Endothelial cell of umbilical vein (primary cell): ENCODE data around the gene TMEM41A. TPM values are rescaled to one million over a fixed set of nuclear protein-coding genes. Genes with fewer than 3 reads are reported as not detected.

ENCODE experiments used
- BruUV-seq: library from RNA; stranded (reverse); fragments of 400-500 nt; replicated peaks from 2 replicates; lab custom pipeline; 2021; lab: Mats Ljungman, UMichigan
- CTCF ChIA-PET: fragments of 300-600, 350-600 bp; sonication (Branson Sonifier 250); formaldehyde crosslinking; loops from one replicate; lab custom pipeline; 2021; ENCODE audit warnings: antibody characterized with exemption, inconsistent platforms; lab: Charles Lee
- POLR2A ChIA-PET: fragments of 300-600, 350-600 bp; sonication (Branson Sonifier 250); formaldehyde crosslinking; loops from one replicate; lab custom pipeline; 2021; ENCODE audit warnings: antibody characterized with exemption, inconsistent platforms; lab: Charles Lee
- DNase-seq: peaks from one replicate; pipeline ENCODE4 v3.0.0-alpha.2; 2011; ENCODE audit warnings: low read depth, low spot score
- FAIRE-seq: peaks from 2 replicates; lab custom pipeline; 2011; peaks lifted over from hg19 to GRCh38; lab: Jason Lieb, UNC
- H2AFZ ChIP-seq: 2 replicates; pipeline ENCODE4 v1.6.0; 2012; ENCODE audit warnings: low read depth, low read length, control low read depth, inconsistent platforms
- H3K27ac ChIP-seq: 2 replicates; pipeline ENCODE4 v1.5.1; 2011; ENCODE audit warnings: low read depth, mild to moderate bottlenecking, control low read depth, low read length, moderate library complexity; ENCODE audit not compliant: insufficient read depth
- H3K27me3 ChIP-seq, 2 experiments: 2 replicates each; pipeline versions ENCODE4 v1.6.0 to v1.6.1; 2011; ENCODE audit warnings: low read length in 2 of 2, mixed read lengths in 1 of 2; ENCODE audit not compliant: control insufficient read depth in 2 of 2, insufficient read depth in 2 of 2
- H3K36me3 ChIP-seq, 2 experiments: 2 replicates in 1 of 2; 3 replicates in 1 of 2; pipeline ENCODE4 v1.5.1; 2011; ENCODE audit warnings: low read length in 2 of 2, mild to moderate bottlenecking in 1 of 2, moderate library complexity in 1 of 2; ENCODE audit not compliant: control insufficient read depth in 2 of 2, insufficient read depth in 2 of 2; ENCODE audit errors: extremely low read depth in 1 of 2
- H3K4me1 ChIP-seq: 3 replicates; pipeline ENCODE4 v1.5.1; 2011; ENCODE audit warnings: mild to moderate bottlenecking, low read length; ENCODE audit not compliant: control insufficient read depth, insufficient read depth; ENCODE audit errors: extremely low read depth
- H3K4me2 ChIP-seq: 2 replicates; pipeline ENCODE4 v1.6.1; 2011; ENCODE audit warnings: low read length, control low read depth, mixed read lengths; ENCODE audit not compliant: insufficient read depth
- H3K4me3 ChIP-seq, 3 experiments: fragments of 200-600 bp in 1 of 3; sonication (generic), shearing (Covaris generic) in 1 of 3; replicated peaks in 1 of 3; 2 replicates each; pipeline ENCODE4 v1.5.1; 2011 to 2016; ENCODE audit warnings: control low read depth in 3 of 3, low read length in 3 of 3, mild to moderate bottlenecking in 2 of 3, inconsistent platforms in 1 of 3, low read depth in 1 of 3, moderate library complexity in 1 of 3; ENCODE audit not compliant: insufficient read depth in 1 of 3
- H3K79me2 ChIP-seq: 2 replicates; pipeline ENCODE4 v1.6.0; 2012; ENCODE audit warnings: low read length, inconsistent platforms; ENCODE audit not compliant: control insufficient read depth, insufficient read depth
- H3K9ac ChIP-seq: replicated peaks from 2 replicates; pipeline ENCODE3; 2011; ENCODE audit warnings: low read length, control low read depth; ENCODE audit not compliant: insufficient read depth; ENCODE audit errors: extremely low read depth
- H3K9me1 ChIP-seq: replicated peaks from 3 replicates; pipeline ENCODE4 v1.6.0; 2011; ENCODE audit warnings: mild to moderate bottlenecking, low read length; ENCODE audit not compliant: control insufficient read depth, insufficient read depth; ENCODE audit errors: extremely low read depth
- H3K9me3 ChIP-seq: replicated peaks from 2 replicates; pipeline ENCODE4 v1.5.1; 2012; ENCODE audit warnings: low read length, inconsistent platforms; ENCODE audit not compliant: control insufficient read depth, insufficient read depth
- H4K20me1 ChIP-seq: replicated peaks from 2 replicates; pipeline ENCODE3; 2011; ENCODE audit warnings: mild to moderate bottlenecking, low read length; ENCODE audit not compliant: control insufficient read depth, insufficient read depth; ENCODE audit errors: extremely low read depth
- EZH2 ChIP-seq: IDR thresholded peaks from 2 replicates; pipeline ENCODE4 v1.6.1; 2012; ENCODE audit warnings: borderline replicate concordance, low read depth, mild to moderate bottlenecking, moderate library complexity, low read length, inconsistent platforms; ENCODE audit not compliant: severe bottlenecking
- FOS ChIP-seq: IDR thresholded peaks from 2 replicates; pipeline ENCODE4 v1.6.1; 2011; ENCODE audit warnings: mild to moderate bottlenecking, low read length, moderate library complexity, borderline replicate concordance; ENCODE audit not compliant: insufficient read depth
- GATA2 ChIP-seq: IDR thresholded peaks from 2 replicates; pipeline ENCODE4 v1.7.0; 2011; ENCODE audit warnings: low read depth, mild to moderate bottlenecking, moderate library complexity, mixed read lengths, low read length; ENCODE audit not compliant: insufficient read length, insufficient read depth
- JUN ChIP-seq: IDR thresholded peaks from 2 replicates; pipeline ENCODE4 v1.6.1; 2011; ENCODE audit warnings: borderline replicate concordance, low read depth; ENCODE audit not compliant: insufficient read length, insufficient read depth
- MYC ChIP-seq: IDR thresholded peaks from one replicate; pipeline ENCODE4 v1.6.1; 2011; ENCODE audit warnings: mild to moderate bottlenecking, low read depth, low read length
- POLR2A ChIP-seq: IDR thresholded peaks from 2 replicates; pipeline ENCODE4 v1.6.1; 2012; ENCODE audit warnings: low read depth, mild to moderate bottlenecking, control low read depth, low read length
- POLR2AphosphoS5 ChIP-seq: IDR thresholded peaks from 2 replicates; pipeline ENCODE4 v1.6.1; 2012; ENCODE audit warnings: low read depth, mild to moderate bottlenecking, control low read depth, low read length, moderate library complexity; ENCODE audit not compliant: insufficient read depth
- dilution Hi-C: fragments of 300-500 bp; cut with MboI; formaldehyde crosslinking; loops from one replicate; pipeline ENCODE4 v1.15.0; 2019; ENCODE audit warnings: low sequenced_read_pairs; ENCODE audit not compliant: extremely low pct_ligation_motif_present
- intact Hi-C: fragments of 100-400 bp; cut with micrococcal nuclease; formaldehyde crosslinking; loops from one replicate; pipeline ENCODE4 v1.10.0; 2022
- polyA plus RNA-seq, 4 experiments: library from polyadenylated mRNA; depleted of rRNA in 3 of 4; stranded (reverse) in 3 of 4; unstranded in 1 of 4; fragments of >200 nt; gene quantifications; 2 replicates each; pipeline versions ENCODE4 v1.2.1 to v1.2.3, GENCODE V29; 2011 to 2012; ENCODE audit warnings: missing spikeins in 1 of 4
- total RNA-seq: library from RNA; stranded (reverse); gene quantifications from 2 replicates; pipeline ENCODE4 v1.2.3, GENCODE V29; 2021
- TF ChIP-seq, protein P1 (sequence below), 2 donors: IDR thresholded peaks; 1 replicate in 1 of 2; 2 replicates in 1 of 2; pipeline ENCODE4 v1.5.1; 2011; ENCODE audit warnings: low read length in 2 of 2, mild to moderate bottlenecking in 2 of 2, moderate library complexity in 2 of 2, control low read depth in 1 of 2, inconsistent platforms in 1 of 2, low read depth in 1 of 2; ENCODE audit not compliant: insufficient read depth in 1 of 2; ENCODE audit errors: extremely low read depth in 1 of 2
- TF ChIP-seq, protein P2 (sequence below): IDR thresholded peaks from 2 replicates; pipeline ENCODE4 v1.6.1; 2011; ENCODE audit not compliant: insufficient read depth, insufficient read length

The TMEM41A gene
- total and polyA plus RNA-seq, 2 donors (not counting 3 experiments of a cell fraction or from before 2014, with no cell fraction given) = 15.9 to 16.0 TPM

DNA sequence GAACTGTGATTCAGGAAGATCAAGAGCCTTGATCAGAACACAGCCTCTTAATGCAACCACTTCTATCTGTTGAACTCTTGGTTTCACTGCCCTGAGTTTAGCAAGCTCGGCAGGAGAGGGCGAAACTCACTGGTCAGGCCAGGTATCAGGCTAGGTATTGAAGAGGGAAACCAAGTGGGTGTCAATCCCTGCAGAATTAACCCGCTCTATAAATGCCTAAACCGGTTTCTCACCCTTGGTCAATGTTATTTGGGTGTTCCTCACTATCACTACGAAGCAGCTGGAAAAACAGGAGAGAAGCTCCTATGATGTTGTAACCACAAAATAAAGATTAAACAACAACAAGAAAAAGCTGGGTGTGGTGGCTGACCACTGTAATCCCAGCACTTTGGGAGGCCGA is 29.7 kb upstream of the TMEM41A start:
- Histone ChIP-seq H3K36me3 (no peaks in the 10 kb centered on the region), H2AFZ (no peak overlapping the region), H3K4me2 (no peak overlapping the region), H3K79me2 (no peaks in the 10 kb centered on the region), H4K20me1 (no peaks in the 10 kb centered on the region), H3K4me1 (no peaks in the 10 kb centered on the region), H3K9ac (no peak overlapping the region), H3K9me3 (no peaks in the 10 kb centered on the region), H3K27ac (no peak overlapping the region), H3K4me3 (no peak overlapping the region), H3K27me3 (no peaks in the 10 kb centered on the region), H3K9me1 (peaks cover 3% of the 10 kb centered on the region)
- BruUV-seq = no TSS peak
- intact Hi-C loops (no loop called here), dilution Hi-C loops (no loop called here)
- TF ChIP-seq, protein P1, sequence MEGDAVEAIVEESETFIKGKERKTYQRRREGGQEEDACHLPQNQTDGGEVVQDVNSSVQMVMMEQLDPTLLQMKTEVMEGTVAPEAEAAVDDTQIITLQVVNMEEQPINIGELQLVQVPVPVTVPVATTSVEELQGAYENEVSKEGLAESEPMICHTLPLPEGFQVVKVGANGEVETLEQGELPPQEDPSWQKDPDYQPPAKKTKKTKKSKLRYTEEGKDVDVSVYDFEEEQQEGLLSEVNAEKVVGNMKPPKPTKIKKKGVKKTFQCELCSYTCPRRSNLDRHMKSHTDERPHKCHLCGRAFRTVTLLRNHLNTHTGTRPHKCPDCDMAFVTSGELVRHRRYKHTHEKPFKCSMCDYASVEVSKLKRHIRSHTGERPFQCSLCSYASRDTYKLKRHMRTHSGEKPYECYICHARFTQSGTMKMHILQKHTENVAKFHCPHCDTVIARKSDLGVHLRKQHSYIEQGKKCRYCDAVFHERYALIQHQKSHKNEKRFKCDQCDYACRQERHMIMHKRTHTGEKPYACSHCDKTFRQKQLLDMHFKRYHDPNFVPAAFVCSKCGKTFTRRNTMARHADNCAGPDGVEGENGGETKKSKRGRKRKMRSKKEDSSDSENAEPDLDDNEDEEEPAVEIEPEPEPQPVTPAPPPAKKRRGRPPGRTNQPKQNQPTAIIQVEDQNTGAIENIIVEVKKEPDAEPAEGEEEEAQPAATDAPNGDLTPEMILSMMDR (IDR thresholded peaks at IDR 0.05; ENCODE audit: extremely low read depth in 1 of 2, insufficient read depth in 1 of 2, low read depth in 1 of 2, low read length in 2 of 2) = no peak
- TF ChIP-seq, protein P2, sequence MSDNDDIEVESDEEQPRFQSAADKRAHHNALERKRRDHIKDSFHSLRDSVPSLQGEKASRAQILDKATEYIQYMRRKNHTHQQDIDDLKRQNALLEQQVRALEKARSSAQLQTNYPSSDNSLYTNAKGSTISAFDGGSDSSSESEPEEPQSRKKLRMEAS = no peak
- no peak for TF ChIP-seq JUN
- no peak for TF ChIP-seq POLR2AphosphoS5
- TF ChIP-seq GATA2 = no peak
- no peak for TF ChIP-seq MYC
- no peak for TF ChIP-seq EZH2
- TF ChIP-seq POLR2A = no peak
- no peak for TF ChIP-seq FOS
- FAIRE-seq (no peak), DNase-seq (no peak)
- ChIA-PET CTCF (interaction anchor here (0.6 to 4.5 kb wide), 2 partner anchors 31 to 796 kb away, joined by 3 to 24 read pairs; no protein-coding TSS in a partner anchor), POLR2A (no interaction called here)
